Stomach (tissue), 9 donors: Measurements from ENCODE around the gene IL6ST. TPM values are rescaled to one million over a fixed set of nuclear protein-coding genes. Genes with fewer than 3 reads are reported as not detected.

Source experiments
- DNase-seq, 2 donors: peaks; one replicate each; pipeline versions ENCODE4 v3.0.0 to v3.0.0-alpha.2; 2013 to 2019
- H3K27ac ChIP-seq, 5 donors: fragments of 200-600 bp in 4 of 5; sonication (generic) in 4 of 5; one replicate each; pipeline ENCODE4 v1.5.1; 2013 to 2019; ENCODE audit warnings: mild to moderate bottlenecking in 1 of 5, moderate library complexity in 1 of 5
- H3K27me3 ChIP-seq, 3 donors: fragments of 200-600 bp; sonication (generic); one replicate each; pipeline ENCODE4 v1.5.1; 2017 to 2019; ENCODE audit warnings: mixed run types in 1 of 3
- H3K36me3 ChIP-seq, 4 donors: fragments of 200-600 bp; sonication (generic); 1 replicate in 3 of 4; 2 replicates in 1 of 4; pipeline ENCODE4 v1.5.1; 2016 to 2019
- H3K4me1 ChIP-seq, 4 donors: fragments of 200-600 bp; sonication (generic); one replicate each; pipeline ENCODE4 v1.5.1; 2016 to 2019
- H3K4me3 ChIP-seq, 4 donors: fragments of 200-600 bp; sonication (generic) in 3 of 4; one replicate each; pipeline ENCODE4 v1.5.1; 2016 to 2019; ENCODE audit warnings: mild to moderate bottlenecking in 1 of 4
- H3K9me3 ChIP-seq, 4 donors: fragments of 200-600 bp; sonication (generic); one replicate each; pipeline ENCODE4 v1.5.1; 2016 to 2019
- CTCF ChIP-seq, 7 experiments: fragments of 450-650 bp in 4 of 7; fragments of 200-600 bp in 3 of 7; sonication (generic) in 3 of 7; IDR thresholded peaks; one replicate each; pipeline ENCODE4 v1.5.1; 2016 to 2019; ENCODE audit warnings: antibody characterized with exemption in 7 of 7, control low read depth in 2 of 7, mild to moderate bottlenecking in 1 of 7
- EP300 ChIP-seq: sonication (generic); formaldehyde crosslinking; IDR thresholded peaks from one replicate; pipeline ENCODE4 v1.6.1; 2017; ENCODE audit warnings: antibody characterized with exemption
- POLR2A ChIP-seq, 4 donors: fragments of 450-650 bp; IDR thresholded peaks; one replicate each; pipeline ENCODE4 v1.6.1; 2016; ENCODE audit warnings: antibody characterized with exemption in 4 of 4, control low read depth in 2 of 4, mild to moderate bottlenecking in 1 of 4, moderate library complexity in 1 of 4
- POLR2AphosphoS5 ChIP-seq, 3 donors: sonication (generic); formaldehyde crosslinking; IDR thresholded peaks; one replicate each; pipeline ENCODE4 v1.6.1; 2016; ENCODE audit warnings: antibody characterized with exemption in 3 of 3
- WGBS, 5 donors: extraction: QIAGEN DNeasy Blood & Tissue Kit in 3 of 5; methylation state at CpG; one replicate each; pipeline versions ENCODE4 v1.1.5 to v1.1.7; 2013 to 2018; 5-methylcytosine and 5-hydroxymethylcytosine counted together
- intact Hi-C: fragments of 100-400 bp; cut with DNase I; formaldehyde crosslinking; loops from one replicate; pipeline ENCODE4 v1.15.1; 2023; ENCODE audit warnings: low total_unique reads
- polyA plus RNA-seq, 3 donors: library from polyadenylated mRNA; stranded (reverse); fragments of 200-250 nt; gene quantifications; one replicate each; pipeline ENCODE4 v1.2.3, GENCODE V29; 2013
- total RNA-seq, 5 donors: library from RNA; depleted of rRNA; stranded (reverse); fragments of >200 nt; gene quantifications; one replicate each; pipeline versions ENCODE4 v1.1.0 to v1.2.3, GENCODE V29; 2014 to 2016
- donor health status: healthy with polysubstance abuse.
- donor health status: Bipolar disorder and iron deficiency.
- donor health status: healthy.

The IL6ST gene
- total and polyA plus RNA-seq, 8 donors: 18.5 to 466 (median 53.6) TPM

GRCh38 chr5:55982957-55983381 lies 11.8 kb downstream of the IL6ST start:
- Histone ChIP-seq H3K27me3 (no peaks in the 10 kb centered on the region), H3K27ac (peak overlapping the region in 1 of 5 donors; percentile 4), H3K4me3 (no peak overlapping the region), H3K36me3 (peaks cover 0 to 51% (median 38%) of the 10 kb centered on the region in 4 donors), H3K4me1 (peaks cover 8 to 87% (median 43%) of the 10 kb centered on the region in 4 donors), H3K9me3 (no peaks in the 10 kb centered on the region)
- intact Hi-C loops: no loop called here
- TF ChIP-seq CTCF (IDR thresholded peaks at IDR 0.05) (peak in 2 of 7 experiments; percentile 9 to 43), POLR2AphosphoS5 (IDR thresholded peaks at IDR 0.05) (no peak), POLR2A (IDR thresholded peaks at IDR 0.05) (no peak), EP300 (no peak)
- peak; percentile 36 to 54 for DNase-seq
- WGBS, 5 donors: 22 to 43% (median 26%) methylated on average over 5 of the region's 5 CpGs

GRCh38 chr5:55973296-55973695 lies 21.5 kb downstream of the IL6ST start:
- WGBS, 5 donors: 92 to 96% (median 96%) methylated on average over 4 of the region's 4 CpGs
- Histone ChIP-seq H3K4me3 (no peak overlapping the region), H3K9me3 (no peaks in the 10 kb centered on the region), H3K4me1 (peaks cover 0 to 44% (median 25%) of the 10 kb centered on the region in 4 donors), H3K27ac (no peak overlapping the region), H3K36me3 (peaks cover 7 to 91% (median 80%) of the 10 kb centered on the region in 4 donors), H3K27me3 (no peaks in the 10 kb centered on the region)
- no peak for TF ChIP-seq CTCF (IDR thresholded peaks at IDR 0.05)
- TF ChIP-seq POLR2AphosphoS5 (IDR thresholded peaks at IDR 0.05): no peak
- intact Hi-C loops: loop anchor here (10.0 kb wide), 1 partner anchor 232 kb away; no protein-coding TSS in a partner anchor
- no peak for DNase-seq

- 41 to 66% (median 47%) methylated on average over 1 of the region's 1 CpG for WGBS, 5 donors
- Histone ChIP-seq H3K4me1 (peaks cover 0 to 24% (median 10%) of the 10 kb centered on the region in 4 donors), H3K4me3 (no peak overlapping the region), H3K27ac (no peak overlapping the region), H3K9me3 (no peaks in the 10 kb centered on the region), H3K27me3 (no peaks in the 10 kb centered on the region), H3K36me3 (peaks cover 7 to 88% (median 78%) of the 10 kb centered on the region in 4 donors)
- no peak for DNase-seq
- intact Hi-C loops: loop anchor here (10.0 kb wide), 1 partner anchor 235 kb away; no protein-coding TSS in a partner anchor
- TF ChIP-seq CTCF (IDR thresholded peaks at IDR 0.05) (no peak), EP300 (no peak), POLR2AphosphoS5 (IDR thresholded peaks at IDR 0.05) (no peak)
These were observed 24.8 kb downstream of the IL6ST start for GRCh38 chr5:55969956-55970355.

- Histone ChIP-seq H3K36me3 (peaks cover 9 to 86% (median 75%) of the 10 kb centered on the region in 4 donors), H3K9me3 (no peaks in the 10 kb centered on the region), H3K4me3 (no peak overlapping the region), H3K27me3 (no peaks in the 10 kb centered on the region), H3K27ac (no peak overlapping the region), H3K4me1 (peaks cover 0 to 24% (median 8%) of the 10 kb centered on the region in 4 donors)
- TF ChIP-seq CTCF (IDR thresholded peaks at IDR 0.05) (no peak), POLR2A (IDR thresholded peaks at IDR 0.05) (no peak), POLR2AphosphoS5 (IDR thresholded peaks at IDR 0.05) (no peak), EP300 (no peak)
- intact Hi-C loops: no loop called here
- no peak for DNase-seq
These were observed 28.5 kb downstream of the IL6ST start for GRCh38 chr5:55966284-55966683.
